HS-5 (cell line): Measurements from ENCODE around the gene CASZ1.

Experiments
- DNase-seq: peaks from one replicate; pipeline ENCODE4 v3.0.0-alpha.2; 2012; ENCODE audit warnings: low read depth

CASZ1 gene

GRCh38 chr1:10686404-10687040, 109.9 kb downstream of the CASZ1 start:
- DNase-seq, result no peak

DNA sequence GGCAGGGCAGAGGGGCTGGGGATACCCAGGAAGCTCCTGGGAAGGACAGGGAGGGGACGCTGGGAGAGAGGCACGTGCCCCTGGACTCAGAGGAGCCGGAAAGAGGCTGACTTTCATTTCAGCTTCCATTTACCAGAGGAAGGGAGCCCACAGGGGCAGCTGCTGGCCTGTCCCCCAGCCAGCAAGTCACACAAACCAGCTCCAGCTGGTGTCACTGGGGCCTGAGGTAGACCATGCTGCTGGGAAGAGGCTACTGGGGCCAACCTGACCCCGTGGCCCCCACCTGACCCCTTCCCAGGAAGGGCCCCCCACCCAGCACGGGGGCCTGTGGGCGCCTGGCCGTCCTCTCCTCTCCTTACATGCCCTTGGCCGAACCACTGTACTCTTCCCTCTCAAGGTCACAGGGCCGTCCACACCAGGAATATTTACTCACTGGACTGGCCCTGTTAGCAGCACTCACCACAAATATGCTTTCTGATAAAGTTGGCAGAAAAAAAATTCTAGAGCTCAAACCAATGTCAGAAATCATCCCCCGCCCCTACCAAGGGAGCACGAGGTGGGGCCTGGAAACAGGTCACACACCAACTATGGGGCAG, 110.5 kb downstream of the CASZ1 start:
- DNase-seq, result no peak

- no peak for DNase-seq
These were observed 111.1 kb downstream of the CASZ1 start for GRCh38 chr1:10685196-10685807.

- no peak for DNase-seq
These were observed 112.2 kb downstream of the CASZ1 start for GRCh38 chr1:10684221-10684620.

- no peak for DNase-seq
These were observed 113.8 kb downstream of the CASZ1 start for GRCh38 chr1:10682449-10683309.

DNA sequence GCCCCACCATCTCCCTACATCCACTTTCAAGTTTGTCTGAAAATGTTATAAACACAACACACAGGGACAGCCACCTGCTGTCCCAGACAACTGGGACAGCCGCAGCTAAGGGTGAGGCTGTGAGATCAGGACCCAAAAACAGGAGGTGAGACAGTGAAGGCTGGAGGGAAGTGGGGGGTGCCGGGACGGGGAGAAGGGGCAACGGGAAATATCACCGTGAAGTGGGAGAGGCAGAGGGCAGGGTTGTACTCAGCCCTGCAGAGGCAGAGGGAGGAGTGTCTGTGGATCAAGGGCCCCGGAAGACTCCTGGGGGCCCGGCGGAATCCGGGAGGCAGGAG, 114.4 kb downstream of the CASZ1 start:
- no peak for DNase-seq

- no peak for DNase-seq
These were observed 114.9 kb downstream of the CASZ1 start for GRCh38 chr1:10681296-10682107.

- DNase-seq, result no peak
These were observed 116.0 kb downstream of the CASZ1 start for GRCh38 chr1:10680487-10680886.

DNA sequence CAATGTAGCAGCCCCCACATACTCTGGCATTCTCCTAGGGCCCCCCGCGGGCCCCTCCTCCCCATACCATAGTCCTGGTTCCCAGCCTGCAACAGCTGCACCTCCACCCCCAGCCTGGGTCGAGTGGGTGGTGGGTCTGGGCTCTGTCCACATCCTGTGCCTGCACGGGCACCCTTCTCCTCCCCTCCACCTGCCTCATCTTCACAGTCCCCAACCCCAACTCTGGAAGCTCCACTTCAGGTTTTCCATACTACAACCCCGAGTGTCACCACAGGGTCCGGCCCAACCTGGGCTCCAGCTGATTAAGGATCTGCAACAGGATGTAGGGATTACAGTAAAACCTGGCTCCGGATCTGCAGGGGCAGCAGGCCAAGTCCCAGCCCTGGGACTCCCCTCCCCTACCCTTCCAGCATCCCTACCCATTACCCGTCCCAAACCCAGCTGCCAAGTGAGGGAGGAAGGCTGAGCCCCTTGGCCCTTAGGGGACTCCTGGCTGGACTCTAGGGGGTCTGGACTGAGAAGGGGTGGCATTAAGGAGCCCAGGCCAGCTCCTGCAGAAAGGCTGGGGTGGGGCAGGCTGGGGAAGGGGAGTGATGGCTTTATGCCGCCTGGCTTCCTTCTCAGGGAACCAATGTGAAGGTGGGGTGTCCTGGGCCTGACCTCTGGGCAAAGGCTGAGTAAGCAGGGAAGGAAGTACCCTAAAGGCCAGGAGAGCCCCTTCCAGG, 116.8 kb downstream of the CASZ1 start:
- DNase-seq, result no peak

DNA sequence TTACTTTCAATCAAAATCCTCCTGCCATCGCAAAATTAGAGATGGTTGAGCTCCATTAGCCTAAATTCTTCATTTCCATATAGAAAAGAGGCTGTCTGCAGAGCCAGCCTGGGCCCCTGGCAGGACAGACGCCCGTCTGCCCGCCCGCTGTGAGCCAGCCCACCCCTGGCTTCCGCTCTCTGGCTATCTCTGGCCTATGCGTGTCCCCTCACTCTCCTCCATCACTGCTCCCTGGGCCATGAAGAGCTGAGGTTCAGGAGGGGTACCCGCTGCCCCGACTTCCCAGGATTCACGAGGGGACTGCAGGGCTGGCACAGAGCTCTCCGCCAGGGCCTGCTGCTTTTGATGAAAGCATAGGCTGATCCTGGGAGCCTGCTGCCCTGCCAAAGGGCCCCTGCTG, 117.6 kb downstream of the CASZ1 start:
- no peak for DNase-seq

- no peak for DNase-seq
These were observed 118.0 kb downstream of the CASZ1 start for GRCh38 chr1:10678402-10678801.

GRCh38 chr1:10677491-10678391, 118.7 kb downstream of the CASZ1 start:
- DNase-seq, result no peak

GRCh38 chr1:10676963-10677362, 119.5 kb downstream of the CASZ1 start:
- no peak for DNase-seq

DNA sequence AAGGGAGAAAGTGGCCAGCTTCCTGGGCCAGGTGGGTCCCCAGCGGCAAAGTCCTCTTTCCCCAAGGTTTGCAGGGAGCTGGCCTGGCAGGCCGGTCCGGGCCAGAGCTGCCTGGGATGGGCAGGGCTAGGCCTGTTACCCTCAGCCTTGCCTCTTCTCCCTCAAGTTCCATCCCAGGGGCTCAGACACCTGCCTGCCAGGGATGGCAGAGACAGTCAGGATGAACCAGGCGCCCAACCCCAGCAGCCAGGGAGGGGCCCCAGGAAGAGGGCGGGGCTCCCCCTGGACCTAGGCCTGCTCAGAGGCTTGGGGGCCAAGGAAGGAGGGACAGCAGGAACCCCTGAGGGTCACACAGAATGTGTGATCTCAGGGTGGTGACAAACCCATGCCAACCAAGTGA, 120.6 kb downstream of the CASZ1 start:
- no peak for DNase-seq

DNA sequence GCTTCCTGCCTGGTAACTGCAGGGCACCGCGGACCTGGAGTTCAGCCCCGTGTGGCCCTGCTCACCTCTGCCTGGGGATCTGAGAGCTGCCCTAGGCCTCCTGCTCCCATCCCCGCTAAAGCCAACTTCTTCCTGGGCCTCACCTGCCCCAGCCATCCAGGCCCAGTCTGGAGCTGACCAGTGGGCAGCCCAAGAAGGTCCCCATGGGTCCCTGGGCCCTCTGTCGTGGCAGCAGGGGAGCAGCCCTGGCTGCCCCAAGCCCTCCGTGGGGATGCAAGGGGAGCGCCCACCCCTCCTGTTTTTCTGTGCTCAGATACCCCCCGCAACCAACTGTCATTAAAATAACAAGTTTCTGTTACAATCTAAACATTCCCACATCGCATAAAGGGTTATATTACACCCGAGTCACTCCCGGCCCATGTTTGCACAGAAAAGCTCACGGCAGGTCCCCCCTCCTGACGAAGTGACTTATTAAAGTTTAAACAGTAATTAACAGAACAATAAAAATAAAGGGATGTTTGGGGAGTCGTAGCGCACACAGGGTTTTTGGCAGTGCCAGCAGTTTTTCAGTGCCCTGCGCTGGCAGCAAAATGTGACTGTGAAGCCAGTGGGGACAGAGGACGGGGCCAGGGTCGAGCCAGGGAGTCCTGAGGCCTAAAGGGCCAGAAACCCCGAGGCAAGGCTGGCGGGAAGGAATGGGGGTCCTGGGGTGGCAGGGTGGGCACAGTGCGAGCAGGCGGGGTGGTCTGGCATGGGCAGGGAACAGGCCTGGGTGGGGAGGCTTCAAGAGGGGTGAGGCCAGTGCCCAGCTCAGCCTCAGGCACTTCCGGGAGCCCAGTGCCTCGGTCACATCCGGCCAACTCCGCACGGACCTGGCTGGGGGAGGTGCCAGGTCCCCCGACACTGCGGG, 121.5 kb downstream of the CASZ1 start:
- no peak for DNase-seq

- DNase-seq, result no peak
These were observed 122.2 kb downstream of the CASZ1 start for GRCh38 chr1:10674222-10674621.

GRCh38 chr1:10673109-10673711, 123.2 kb downstream of the CASZ1 start:
- DNase-seq, result no peak

DNA sequence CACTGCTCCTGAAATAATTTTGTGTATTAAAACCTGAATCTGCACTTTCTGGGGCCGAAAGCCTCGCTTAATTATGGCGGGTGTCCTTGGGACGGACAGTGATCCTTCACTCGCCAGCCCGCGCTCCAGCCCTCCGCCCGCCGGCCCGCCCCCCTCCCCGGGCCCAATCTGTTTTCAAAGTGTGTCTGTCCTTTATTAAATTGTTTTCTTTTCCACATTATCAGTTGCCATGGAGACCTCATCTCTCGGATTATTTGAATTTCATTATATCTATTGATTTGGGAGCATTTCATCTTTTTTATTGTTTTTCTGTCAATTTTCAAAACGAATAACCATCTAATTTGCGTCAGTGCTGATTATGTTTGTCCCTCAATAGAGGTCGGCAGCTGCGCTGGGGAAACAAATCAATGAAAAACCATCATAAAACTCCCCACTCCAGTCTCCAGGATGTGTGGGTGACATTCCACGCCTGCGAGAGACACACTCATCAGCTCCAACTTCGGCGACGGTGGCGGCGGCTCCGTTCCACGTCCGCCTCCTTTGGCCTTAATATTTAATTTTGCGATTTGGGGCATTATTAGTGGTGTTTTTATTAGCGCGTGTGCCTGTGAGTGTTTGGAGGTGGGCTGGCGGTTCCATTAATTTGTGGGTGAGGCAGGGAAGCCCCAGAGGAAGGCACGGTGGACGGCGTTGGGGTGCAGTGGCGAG, 123.9 kb downstream of the CASZ1 start:
- no peak for DNase-seq
